Heart right ventricle (tissue), 16 donors: ENCODE measurements around the gene GPC5. TPM values are rescaled to one million over a fixed set of nuclear protein-coding genes. Genes with fewer than 3 reads are reported as not detected.
A peak's percentile ranks its signal among the peaks of the same experiment; 100 is the strongest.

ENCODE experiments used
- ATAC-seq, 8 donors: fragments of 200-7000 bp; cut with Tn5 transposase; one replicate each; pipeline ENCODE4 v1.9.1; 2020; ENCODE audit warnings: mild to moderate bottlenecking in 8 of 8, moderate library complexity in 8 of 8, moderate number of reproducible peaks in 1 of 8
- DNase-seq, 2 donors: peaks; one replicate each; pipeline ENCODE4 v3.0.0-alpha.2; 2020
- H3K27ac ChIP-seq, 10 donors: fragments of 200-600 bp; sonication (generic) in 2 of 10; one replicate each; pipeline versions ENCODE4 v1.5.0 to v1.8.0; 2020 to 2022; ENCODE audit warnings: mild to moderate bottlenecking in 3 of 10
- H3K27me3 ChIP-seq, 7 donors: fragments of 200-600 bp; one replicate each; pipeline ENCODE4 v1.8.0; 2021 to 2022; ENCODE audit warnings: mild to moderate bottlenecking in 2 of 7
- H3K36me3 ChIP-seq, 9 donors: fragments of 200-600 bp; sonication (generic) in 1 of 9; one replicate each; pipeline versions ENCODE4 v1.5.0 to v1.8.0; 2020 to 2022; ENCODE audit warnings: mild to moderate bottlenecking in 2 of 9
- H3K4me1 ChIP-seq, 9 donors: fragments of 200-600 bp; sonication (generic) in 1 of 9; one replicate each; pipeline versions ENCODE4 v1.5.0 to v1.8.0; 2020 to 2022; ENCODE audit warnings: mild to moderate bottlenecking in 4 of 9
- H3K4me3 ChIP-seq, 10 donors: fragments of 200-600 bp; sonication (generic) in 2 of 10; one replicate each; pipeline versions ENCODE4 v1.5.0 to v1.8.0; 2020 to 2022; ENCODE audit warnings: mild to moderate bottlenecking in 7 of 10, moderate library complexity in 2 of 10
- H3K9me3 ChIP-seq, 11 donors: fragments of 200-600 bp in 10 of 11; sonication (generic) in 2 of 11; one replicate each; pipeline versions ENCODE4 v1.5.0 to v1.8.0; 2013 to 2022; ENCODE audit warnings: mild to moderate bottlenecking in 2 of 11, control low read depth in 1 of 11, moderate library complexity in 1 of 11
- CTCF ChIP-seq, 9 donors: fragments of 200-600 bp; sonication (generic) in 2 of 9; IDR thresholded peaks; one replicate each; pipeline versions ENCODE4 v1.5.0 to v1.8.0; 2021 to 2022; ENCODE audit warnings: antibody characterized with exemption in 9 of 9, mild to moderate bottlenecking in 5 of 9, moderate library complexity in 1 of 9
- WGBS, 2 donors: extraction: QIAGEN DNeasy Blood & Tissue Kit; methylation state at CpG; one replicate each; pipeline ENCODE4 v1.1.7; 2013; ENCODE audit warnings: inconsistent platforms in 1 of 2; 5-methylcytosine and 5-hydroxymethylcytosine counted together
- intact Hi-C, 10 donors: fragments of 100-400 bp; cut with DNase I; formaldehyde crosslinking; loops; one replicate each; pipeline versions ENCODE4 v1.11.1 to v1.14.2; 2022
- polyA plus RNA-seq, 2 donors: library from polyadenylated mRNA; stranded (reverse); fragments of 200-250 nt; gene quantifications; one replicate each; pipeline ENCODE4 v1.2.3, GENCODE V29; 2013
- total RNA-seq, 10 donors: library from RNA; stranded (reverse); fragmentation: NEBNext Ultra II Directional in 3 of 10; extraction: Animal tissue kit (Norgen Biotek cat#: 25700) in 3 of 10; gene quantifications; one replicate each; pipeline versions ENCODE4 v1.2.1 to v1.2.4, GENCODE V29; 2021 to 2023
- donor health status: Arrhythmogenic right ventricular cardiomyopathy.
- donor health status: ischemic (EF 13 %, LVEDD 7.1; RV severe dilation, severe dysfunction).
- donor health status: healthy with polysubstance abuse.
- donor health status: DM: no; HTN: yes; CAD: no.
- donor health status: DM: no; HTN: no; CAD: no.
- donor health status: ischemic (EF 25% LVEDD 6.9; RV normal size, moderate dysfunction).
- donor health status: ischemic (EF 25% LVEDD 5.7; RV mildly dilated, moderate dysfunction).
- donor health status: healthy.
- donor health status: DM: yes; HTN: yes; CAD: no.
- donor health status: Ischemic cardiomyopathy.
- donor health status: ischemic (EF 35%, LVEDD 5.7; RV mildly dilated, moderate dysfunction).
- donor health status: nonischemic (EF 11% LVEDD 7.7; RV severe dilation, severe dysfunction).
- donor health status: DM: yes; HTN: yes; CAD: no.
- donor health status: PGD.
- donor health status: ischemic (EF 29% LVEDD 5.4; RV normal size, mild dysfunction).
- donor health status: nonischemic (EF 23%, LVEDD 6.1; RV moderate dilation, normal function).

Gene GPC5
- total and polyA plus RNA-seq, 12 donors: 0.01 to 3.5 (median 0.70) TPM; not detected in 1

DNA sequence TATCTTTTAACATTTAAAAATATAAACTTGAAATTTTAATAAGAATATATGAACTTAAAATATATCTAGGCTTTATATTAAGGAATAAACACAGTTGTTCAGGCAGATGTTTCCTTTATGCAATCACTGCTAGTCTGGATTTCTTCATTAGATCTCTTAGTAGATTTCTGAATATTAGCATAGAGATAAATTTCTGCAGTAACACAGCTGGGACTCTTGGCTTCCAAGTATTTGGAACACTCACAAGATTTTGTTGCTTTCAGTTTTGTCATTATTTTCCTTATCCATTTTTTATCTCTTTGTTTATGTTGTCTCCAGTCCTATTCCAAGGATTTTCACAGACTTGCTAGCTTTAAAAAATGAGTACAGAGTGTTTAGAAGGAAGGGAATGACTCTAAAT lies 857.1 kb downstream of the GPC5 start:
- no peaks in the 10 kb centered on the region for H3K27me3 ChIP-seq
- DNase-seq (no peak), ATAC-seq (peak in 1 of 8 donors; percentile 46)
- peaks cover 0 to 9% (median 0%) of the 10 kb centered on the region in 11 donors for H3K9me3 ChIP-seq
- H3K4me1 ChIP-seq: no peaks in the 10 kb centered on the region
- intact Hi-C loops: no loop called here
- no peak overlapping the region for H3K4me3 ChIP-seq
- H3K36me3 ChIP-seq: no peaks in the 10 kb centered on the region
- no peak for TF ChIP-seq CTCF (IDR thresholded peaks at IDR 0.05)
- no peak overlapping the region for H3K27ac ChIP-seq

GRCh38 chr13:92256211-92256610 lies 857.8 kb downstream of the GPC5 start:
- 77 to 78% methylated on average over 4 of the region's 4 CpGs for WGBS, 2 donors
- H3K27me3 ChIP-seq: no peaks in the 10 kb centered on the region
- no peaks in the 10 kb centered on the region for H3K4me1 ChIP-seq
- no peak for TF ChIP-seq CTCF (IDR thresholded peaks at IDR 0.05)
- no peak for DNase-seq
- intact Hi-C loops: no loop called here
- H3K36me3 ChIP-seq: no peaks in the 10 kb centered on the region
- ATAC-seq: no peak
- no peak overlapping the region for H3K27ac ChIP-seq
- peaks cover 0 to 9% (median 0%) of the 10 kb centered on the region in 11 donors for H3K9me3 ChIP-seq
- no peak overlapping the region for H3K4me3 ChIP-seq

GRCh38 chr13:92259046-92259445 lies 860.6 kb downstream of the GPC5 start:
- ATAC-seq: no peak
- intact Hi-C loops: no loop called here
- no peak for TF ChIP-seq CTCF (IDR thresholded peaks at IDR 0.05)
- Histone ChIP-seq H3K4me1 (no peaks in the 10 kb centered on the region), H3K9me3 (peaks cover 0 to under 1% (median 0%) of the 10 kb centered on the region in 11 donors), H3K4me3 (no peak overlapping the region), H3K27ac (no peak overlapping the region), H3K36me3 (no peaks in the 10 kb centered on the region), H3K27me3 (no peaks in the 10 kb centered on the region)
- no peak for DNase-seq
- WGBS, 2 donors: 63 to 76% methylated on average over 1 of the region's 1 CpG

DNA sequence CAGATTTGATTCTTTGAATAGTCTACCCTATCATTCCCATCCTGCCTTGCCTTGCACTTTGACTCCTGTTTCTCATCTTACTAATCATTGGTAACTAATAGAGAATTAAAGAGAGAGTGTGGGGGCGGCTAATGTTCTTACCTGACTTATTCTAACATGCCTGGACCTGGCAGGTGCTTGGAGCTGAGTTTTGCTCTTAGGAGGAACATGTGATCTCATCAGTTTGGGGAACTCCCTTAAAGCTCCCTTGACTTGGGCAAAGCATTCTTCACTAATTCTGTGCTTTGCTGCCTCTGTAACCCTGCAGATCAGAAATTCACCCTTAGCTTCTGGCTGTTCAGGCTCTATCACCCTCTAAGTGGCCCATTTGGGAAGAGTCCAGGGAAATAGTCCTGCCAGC lies 861.1 kb downstream of the GPC5 start:
- H3K4me3 ChIP-seq: no peak overlapping the region
- ATAC-seq: no peak
- no peaks in the 10 kb centered on the region for H3K27me3 ChIP-seq
- no peaks in the 10 kb centered on the region for H3K4me1 ChIP-seq
- no peak for TF ChIP-seq CTCF (IDR thresholded peaks at IDR 0.05)
- WGBS, 2 donors: 79 to 82% methylated on average over 1 of the region's 1 CpG
- DNase-seq: no peak
- no peaks in the 10 kb centered on the region for H3K36me3 ChIP-seq
- intact Hi-C loops: no loop called here
- no peaks in the 10 kb centered on the region for H3K9me3 ChIP-seq
- H3K27ac ChIP-seq: no peak overlapping the region

DNA sequence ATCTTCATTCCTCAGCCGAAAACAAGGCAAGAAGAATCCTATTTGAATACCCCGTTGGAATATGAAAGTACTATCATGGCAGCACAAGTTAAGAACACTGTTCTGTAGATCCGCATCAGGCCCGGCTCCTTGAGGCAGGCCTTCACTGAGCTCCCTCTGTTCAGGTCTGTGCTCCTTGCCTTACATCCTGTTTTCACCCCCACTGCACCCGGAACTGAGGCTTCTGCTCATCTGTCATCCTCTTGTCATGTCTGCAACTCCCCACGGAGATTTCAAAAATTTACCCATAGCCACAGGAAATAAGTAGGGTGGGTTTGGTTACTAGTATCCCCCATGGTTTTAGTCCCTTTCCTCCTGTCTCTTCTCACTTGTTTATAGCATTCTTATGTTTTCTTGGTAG lies 861.9 kb downstream of the GPC5 start:
- H3K4me3 ChIP-seq: no peak overlapping the region
- no peaks in the 10 kb centered on the region for H3K9me3 ChIP-seq
- no peaks in the 10 kb centered on the region for H3K36me3 ChIP-seq
- H3K27me3 ChIP-seq: no peaks in the 10 kb centered on the region
- no peak for ATAC-seq
- H3K27ac ChIP-seq: no peak overlapping the region
- TF ChIP-seq CTCF (IDR thresholded peaks at IDR 0.05): no peak
- no peak for DNase-seq
- intact Hi-C loops: no loop called here
- H3K4me1 ChIP-seq: no peaks in the 10 kb centered on the region
- WGBS, 2 donors: 68 to 71% methylated on average over 6 of the region's 6 CpGs
